Keratinocyte (primary cell): ENCODE data around the gene CATSPERZ. TPM values are rescaled to one million over a fixed set of nuclear protein-coding genes. Genes with fewer than 3 reads are reported as not detected.
"Not testable (repeated sequence)": the region's sequence is repeated elsewhere in the genome, so short reads cannot be mapped to it uniquely, and the experiment has no call there.

Source experiments
- DNase-seq: peaks from one replicate; pipeline ENCODE4 v3.0.0-alpha.2; 2011; ENCODE audit warnings: low read depth, missing footprints, low spot score
- FAIRE-seq: peaks from 2 replicates; lab custom pipeline; 2011; peaks lifted over from hg19 to GRCh38; lab: Jason Lieb, UNC
- H2AFZ ChIP-seq: 2 replicates; pipeline ENCODE4 v1.6.0; 2012; ENCODE audit warnings: low read length, control low read depth, inconsistent platforms; ENCODE audit not compliant: control insufficient read depth
- H3K27ac ChIP-seq: 2 replicates; pipeline ENCODE4 v1.5.1; 2011; ENCODE audit warnings: low read length; ENCODE audit not compliant: control insufficient read depth, insufficient read depth
- H3K27me3 ChIP-seq: 3 replicates; pipeline ENCODE4 v1.6.0; 2011; ENCODE audit warnings: low read length; ENCODE audit not compliant: control insufficient read depth, insufficient read depth; ENCODE audit errors: extremely low read depth
- H3K36me3 ChIP-seq, 2 experiments: 2 replicates in 1 of 2; 3 replicates in 1 of 2; pipeline ENCODE4 v1.5.1; 2011; ENCODE audit warnings: low read length in 2 of 2, mild to moderate bottlenecking in 1 of 2; ENCODE audit not compliant: control insufficient read depth in 2 of 2, insufficient read depth in 2 of 2; ENCODE audit errors: extremely low read depth in 1 of 2
- H3K4me1 ChIP-seq: 3 replicates; pipeline ENCODE4 v1.5.1; 2011; ENCODE audit warnings: low read length; ENCODE audit not compliant: control insufficient read depth, insufficient read depth; ENCODE audit errors: extremely low read depth
- H3K4me2 ChIP-seq: 3 replicates; pipeline ENCODE4 v1.6.0; 2011; ENCODE audit warnings: low read depth, low read length; ENCODE audit not compliant: control insufficient read depth, insufficient read depth; ENCODE audit errors: extremely low read depth
- H3K4me3 ChIP-seq, 3 experiments: fragments of 200-600 bp in 1 of 3; sonication (generic) in 1 of 3; 2 replicates in 2 of 3; 3 replicates in 1 of 3; pipeline ENCODE4 v1.5.1; 2011 to 2016; ENCODE audit warnings: low read length in 3 of 3, mild to moderate bottlenecking in 3 of 3, control low read depth in 2 of 3, inconsistent platforms in 1 of 3, low read depth in 1 of 3, mixed read lengths in 1 of 3, mixed run types in 1 of 3, moderate library complexity in 1 of 3; ENCODE audit not compliant: control insufficient read depth in 2 of 3, insufficient read depth in 2 of 3; ENCODE audit errors: extremely low read depth in 1 of 3
- H3K79me2 ChIP-seq: 2 replicates; pipeline ENCODE4 v1.6.0; 2012; ENCODE audit warnings: low read length; ENCODE audit not compliant: control insufficient read depth, insufficient read depth
- H3K9ac ChIP-seq: 3 replicates; pipeline ENCODE4 v1.6.0; 2011; ENCODE audit warnings: low read length; ENCODE audit not compliant: control insufficient read depth, insufficient read depth; ENCODE audit errors: extremely low read depth
- H3K9me1 ChIP-seq: 3 replicates; pipeline ENCODE4 v1.6.0; 2011; ENCODE audit warnings: low read length; ENCODE audit not compliant: control insufficient read depth, insufficient read depth; ENCODE audit errors: extremely low read depth
- H3K9me3 ChIP-seq: 2 replicates; pipeline ENCODE4 v1.5.1; 2012; ENCODE audit warnings: low read depth, low read length; ENCODE audit not compliant: control insufficient read depth
- H4K20me1 ChIP-seq: 3 replicates; pipeline ENCODE4 v1.6.0; 2011; ENCODE audit warnings: low read length; ENCODE audit not compliant: control insufficient read depth, insufficient read depth; ENCODE audit errors: extremely low read depth
- EZH2 ChIP-seq: IDR thresholded peaks from one replicate; pipeline ENCODE4 v1.6.1; 2012; ENCODE audit warnings: inconsistent platforms, mild to moderate bottlenecking, low read length, moderate library complexity
- dilution Hi-C: fragments of 300-500 bp; cut with MboI; formaldehyde crosslinking; loops from one replicate; pipeline ENCODE4 v1.7.0; 2020; ENCODE audit warnings: low sequenced_read_pairs; ENCODE audit not compliant: extremely low pct_ligation_motif_present
- polyA plus RNA-seq, 5 experiments: library from polyadenylated mRNA; depleted of rRNA in 3 of 5; stranded (reverse) in 3 of 5; stranded (forward) in 1 of 5; unstranded in 1 of 5; fragments of >200 nt; gene quantifications; 1 replicate in 1 of 5; 2 replicates in 3 of 5; 3 replicates in 1 of 5; pipeline versions ENCODE4 v1.2.1 to v1.2.3, GENCODE V29; 2011 to 2012; ENCODE audit warnings: missing spikeins in 2 of 5, low read depth in 1 of 5, low replicate concordance in 1 of 5
- TF ChIP-seq, protein P1 (sequence below), 3 experiments: IDR thresholded peaks in 1 of 3; conservative IDR thresholded peaks in 1 of 3; optimal IDR thresholded peaks in 1 of 3; 2 replicates in 2 of 3; 3 replicates in 1 of 3; pipeline versions ENCODE3 to v1.5.1; 2011; ENCODE audit warnings: low read length in 3 of 3, mild to moderate bottlenecking in 3 of 3, moderate library complexity in 2 of 3, control low read depth in 1 of 3, inconsistent platforms in 1 of 3; ENCODE audit not compliant: insufficient read depth in 2 of 3; ENCODE audit errors: extremely low read depth in 1 of 3

CATSPERZ gene
- polyA plus RNA-seq, 1 donor (not counting 4 experiments of a cell fraction or from before 2014, with no cell fraction given) = 0.29 TPM

DNA sequence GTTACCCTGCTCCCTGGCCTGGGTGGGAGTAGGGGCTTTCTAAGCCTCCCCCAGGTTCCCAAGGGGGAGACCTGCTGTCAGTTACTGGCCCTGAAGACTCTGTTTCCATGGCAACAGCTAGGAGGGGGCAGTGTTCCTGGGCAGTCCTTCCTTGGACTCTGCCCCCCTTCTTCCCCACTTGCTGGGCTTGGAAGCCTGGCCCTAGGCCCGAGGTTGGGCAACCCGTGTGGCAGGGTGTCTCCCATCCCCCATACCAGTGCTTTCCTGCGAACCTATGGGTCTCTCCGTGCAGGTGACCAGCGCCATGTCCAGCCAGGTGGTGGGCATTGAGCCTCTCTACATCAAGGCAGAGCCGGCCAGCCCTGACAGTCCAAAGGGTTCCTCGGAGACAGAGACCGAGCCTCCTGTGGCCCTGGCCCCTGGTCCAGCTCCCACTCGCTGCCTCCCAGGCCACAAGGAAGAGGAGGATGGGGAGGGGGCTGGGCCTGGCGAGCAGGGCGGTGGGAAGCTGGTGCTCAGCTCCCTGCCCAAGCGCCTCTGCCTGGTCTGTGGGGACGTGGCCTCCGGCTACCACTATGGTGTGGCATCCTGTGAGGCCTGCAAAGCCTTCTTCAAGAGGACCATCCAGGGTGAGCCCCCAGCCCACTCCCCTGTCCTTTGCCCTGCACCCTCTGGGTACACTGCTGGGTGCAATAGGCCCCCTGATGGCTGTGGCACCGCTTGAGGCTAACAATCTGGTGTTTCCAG is 6.9 kb downstream of the CATSPERZ start:
- H3K4me3 ChIP-seq = peak overlapping the region; percentile 78 to 86 (median 83)
- dilution Hi-C loops = no loop called here
- peaks cover 27% of the 10 kb centered on the region for H3K4me1 ChIP-seq
- H3K27me3 ChIP-seq = no peaks in the 10 kb centered on the region
- no peak for FAIRE-seq
- peak overlapping the region; percentile 80 for H3K9ac ChIP-seq
- H3K27ac ChIP-seq = peak overlapping the region; percentile 54
- H3K4me2 ChIP-seq = peak overlapping the region; percentile 97
- DNase-seq = no peak
- H3K79me2 ChIP-seq = peaks cover 19% of the 10 kb centered on the region
- H4K20me1 ChIP-seq = peaks cover 3% of the 10 kb centered on the region
- no peaks in the 10 kb centered on the region for H3K9me1 ChIP-seq
- no peaks in the 10 kb centered on the region for H3K9me3 ChIP-seq
- TF ChIP-seq, protein P1, sequence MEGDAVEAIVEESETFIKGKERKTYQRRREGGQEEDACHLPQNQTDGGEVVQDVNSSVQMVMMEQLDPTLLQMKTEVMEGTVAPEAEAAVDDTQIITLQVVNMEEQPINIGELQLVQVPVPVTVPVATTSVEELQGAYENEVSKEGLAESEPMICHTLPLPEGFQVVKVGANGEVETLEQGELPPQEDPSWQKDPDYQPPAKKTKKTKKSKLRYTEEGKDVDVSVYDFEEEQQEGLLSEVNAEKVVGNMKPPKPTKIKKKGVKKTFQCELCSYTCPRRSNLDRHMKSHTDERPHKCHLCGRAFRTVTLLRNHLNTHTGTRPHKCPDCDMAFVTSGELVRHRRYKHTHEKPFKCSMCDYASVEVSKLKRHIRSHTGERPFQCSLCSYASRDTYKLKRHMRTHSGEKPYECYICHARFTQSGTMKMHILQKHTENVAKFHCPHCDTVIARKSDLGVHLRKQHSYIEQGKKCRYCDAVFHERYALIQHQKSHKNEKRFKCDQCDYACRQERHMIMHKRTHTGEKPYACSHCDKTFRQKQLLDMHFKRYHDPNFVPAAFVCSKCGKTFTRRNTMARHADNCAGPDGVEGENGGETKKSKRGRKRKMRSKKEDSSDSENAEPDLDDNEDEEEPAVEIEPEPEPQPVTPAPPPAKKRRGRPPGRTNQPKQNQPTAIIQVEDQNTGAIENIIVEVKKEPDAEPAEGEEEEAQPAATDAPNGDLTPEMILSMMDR (optimal IDR thresholded peaks at IDR 0.05 in 1 of 3, IDR thresholded peaks at IDR 0.05 in 1 of 3, conservative IDR thresholded peaks at IDR 0.05 in 1 of 3; ENCODE audit: extremely low read depth in 1 of 3, insufficient read depth in 2 of 3, low read length in 3 of 3) = no peak
- no peak for TF ChIP-seq EZH2
- H3K36me3 ChIP-seq = no peaks in the 10 kb centered on the region
- no peak overlapping the region for H2AFZ ChIP-seq

DNA sequence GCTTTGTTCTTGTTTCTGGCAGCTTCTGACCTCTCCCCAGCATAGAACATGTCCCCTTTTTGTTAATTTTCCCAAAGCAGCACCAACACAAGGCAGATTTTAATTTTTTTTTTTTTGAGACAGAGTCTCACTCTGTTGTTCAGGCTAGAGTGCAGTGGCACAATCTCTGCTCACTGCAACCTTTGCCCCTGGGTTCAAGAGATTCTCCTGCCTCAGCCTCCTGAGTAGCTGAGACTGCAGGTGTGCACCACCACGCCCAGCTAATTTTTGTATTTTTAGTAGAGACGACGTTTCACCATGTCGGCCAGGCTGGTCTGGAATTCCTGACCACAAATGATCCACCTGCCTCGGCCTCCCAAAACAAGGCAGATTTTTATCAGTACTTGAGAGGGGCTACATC is 7.6 kb downstream of the CATSPERZ start:
- DNase-seq, FAIRE-seq, H3K9me1 ChIP-seq, H3K9ac ChIP-seq, H3K9me3 ChIP-seq, H3K27me3 ChIP-seq, H3K27ac ChIP-seq, H3K36me3 ChIP-seq, H4K20me1 ChIP-seq, dilution Hi-C loops, H2AFZ ChIP-seq, H3K4me3 ChIP-seq, H3K4me2 ChIP-seq: not testable (repeated sequence)
- Histone ChIP-seq H3K79me2 (peaks cover 23% of the 10 kb centered on the region), H3K4me1 (peaks cover 32% of the 10 kb centered on the region)
